ENCODE data around the gene FAM200B.
"Not testable (repeated sequence)": the region's sequence is repeated elsewhere in the genome, so short reads cannot be mapped to it uniquely, and the experiment has no call there.

FAM200B gene

DNA sequence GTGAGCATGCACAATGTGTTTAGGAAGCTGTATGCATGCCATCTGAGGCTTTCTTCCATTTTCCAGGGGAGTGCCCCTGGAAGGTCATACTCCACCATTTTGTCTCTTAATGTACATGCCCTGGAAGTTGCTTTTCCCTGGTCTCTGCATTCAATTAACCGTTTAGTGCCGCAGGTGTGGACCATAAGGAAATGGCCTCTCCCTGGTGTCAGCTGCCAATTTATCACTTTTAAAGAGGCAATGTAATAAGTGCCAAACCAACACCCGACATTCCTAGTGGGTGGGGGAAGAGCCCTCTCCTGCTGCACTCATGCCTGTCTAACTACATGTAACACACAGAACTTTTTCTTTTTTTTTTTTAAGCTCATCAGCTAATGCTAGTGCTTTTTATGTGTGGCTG, 14.1 kb downstream of the FAM200B start:
- no peak for DNase-seq (ENCODE audit: low read depth in 4 of 4, low spot score in 1 of 4)

DNA sequence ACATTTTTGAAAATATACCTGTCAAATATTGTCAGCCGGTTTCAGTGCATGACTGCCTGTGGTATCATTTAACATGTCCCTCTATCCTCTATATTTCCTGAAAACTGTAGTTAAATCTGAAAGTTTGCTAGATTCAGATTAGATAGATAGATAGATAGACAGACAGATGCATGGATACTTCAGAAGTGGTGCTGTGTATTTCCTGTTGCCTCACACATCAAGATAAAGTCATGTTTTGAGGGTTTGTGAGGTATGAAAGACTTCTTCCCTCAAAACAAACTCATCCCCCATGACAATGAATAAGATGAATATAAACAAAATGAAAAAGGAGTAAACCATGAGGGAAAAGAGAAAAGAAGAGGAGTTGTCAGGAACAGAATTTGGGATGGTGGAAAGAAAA, 15.2 kb downstream of the FAM200B start:
- DNase-seq (ENCODE audit: low read depth in 4 of 4, low spot score in 1 of 4) = no peak

DNA sequence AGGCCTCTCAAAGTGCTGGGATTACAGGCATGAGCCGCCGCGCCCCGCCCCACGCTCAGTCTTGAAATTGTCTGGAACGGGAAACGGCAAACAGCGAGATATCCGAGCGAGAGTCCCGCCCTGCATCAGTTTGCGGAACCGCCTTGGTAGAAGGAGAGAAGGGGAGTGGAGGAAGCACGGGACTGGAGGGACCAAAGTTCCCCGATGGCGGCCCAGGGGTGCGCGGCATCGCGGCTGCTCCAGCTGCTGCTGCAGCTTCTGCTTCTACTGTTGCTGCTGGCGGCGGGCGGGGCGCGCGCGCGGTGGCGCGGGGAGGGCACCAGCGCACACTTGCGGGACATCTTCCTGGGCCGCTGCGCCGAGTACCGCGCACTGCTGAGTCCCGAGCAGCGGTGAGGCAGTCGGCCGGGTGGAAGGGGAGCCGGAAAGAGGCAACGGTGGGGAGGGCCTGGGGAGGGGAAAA, 21.3 kb downstream of the FAM200B start, which contains the start of gene BST1:
Gene BST1 (plus strand): TSS at position 125 of the 463 bp plus-strand sequence. CDS start 80 bp downstream, at position 205.
- peak; percentile 4 to 32 (median 26) for DNase-seq (ENCODE audit: low read depth in 4 of 4, low spot score in 1 of 4)

DNA sequence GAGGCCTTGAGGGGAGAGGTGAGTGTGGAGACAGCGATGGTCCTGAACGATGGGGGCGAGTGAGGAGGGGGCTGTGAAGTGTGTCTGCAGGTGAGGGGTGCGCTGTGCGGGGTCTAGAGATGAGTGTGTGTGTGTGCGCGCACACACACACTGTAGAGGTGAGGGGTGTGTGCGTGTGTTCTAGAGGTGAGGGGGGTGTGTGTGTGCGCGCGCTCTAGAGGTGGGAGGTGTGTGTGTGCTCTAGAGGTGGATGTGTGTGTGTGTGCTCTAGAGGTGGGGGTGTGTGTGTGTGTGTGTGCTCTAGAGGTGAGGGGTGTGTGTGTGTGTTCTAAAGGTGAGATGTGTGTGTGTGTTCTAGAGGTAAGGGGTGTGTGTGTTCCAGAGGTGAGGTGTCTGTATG, 21.8 kb downstream of the FAM200B start:
- DNase-seq (ENCODE audit: low read depth in 4 of 4, low spot score in 1 of 4) = no peak

DNA sequence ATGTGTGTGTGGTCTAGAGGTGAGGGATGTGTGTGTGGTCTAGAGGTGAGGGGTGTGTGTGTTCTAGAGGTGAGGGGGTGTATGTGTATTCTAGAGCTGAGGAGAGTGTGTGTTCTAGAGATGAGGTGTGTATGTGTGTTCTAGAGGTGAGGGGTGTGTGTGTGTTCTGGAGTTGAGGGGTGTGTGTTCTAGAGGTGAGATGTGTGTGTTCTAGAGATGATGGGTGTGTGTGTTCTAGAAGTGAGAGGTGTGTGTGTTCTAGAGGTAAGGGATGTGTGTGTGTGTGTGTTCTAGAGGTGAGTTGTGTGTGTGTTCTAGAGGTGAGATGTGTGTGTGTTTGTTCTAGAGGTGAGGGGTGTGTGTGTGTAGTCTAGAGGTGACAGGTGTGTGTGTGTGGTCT, 22.5 kb downstream of the FAM200B start:
- no peak for DNase-seq (ENCODE audit: low read depth in 4 of 4, low spot score in 1 of 4)

DNA sequence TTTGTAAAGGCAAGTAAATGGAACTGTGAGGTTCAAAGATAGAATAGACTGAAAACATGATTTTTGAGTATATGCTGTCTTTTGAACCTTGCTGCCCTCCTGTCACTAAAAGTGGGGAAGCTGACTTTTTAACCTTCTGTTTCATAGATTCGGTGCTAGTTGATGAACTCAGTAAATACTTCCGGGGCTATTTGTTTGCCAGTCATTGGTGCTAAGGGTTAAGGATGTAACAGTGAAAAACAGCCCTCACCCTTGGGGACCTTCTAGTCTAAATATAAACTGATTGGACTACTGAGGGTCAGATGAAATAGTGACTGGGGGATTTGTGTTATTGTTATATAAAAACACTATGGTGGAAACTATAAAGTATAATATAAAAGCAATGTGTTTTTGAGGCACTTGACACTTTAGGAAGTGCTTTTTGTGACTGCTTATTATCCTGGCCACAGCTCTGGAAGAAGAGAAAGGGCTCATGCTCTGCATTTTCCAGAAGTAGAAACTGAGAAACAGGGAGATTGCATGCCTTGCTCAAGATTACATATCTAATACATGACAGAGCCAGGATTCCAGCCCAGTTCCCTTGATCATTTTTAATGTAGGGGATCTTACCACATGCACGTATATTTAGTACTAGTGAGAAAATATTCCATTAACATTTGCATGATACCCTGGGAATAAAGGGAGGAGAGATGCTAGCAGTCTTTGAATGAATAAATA, 25.2 kb downstream of the FAM200B start:
- DNase-seq (ENCODE audit: low read depth in 4 of 4, low spot score in 1 of 4) = no peak

DNA sequence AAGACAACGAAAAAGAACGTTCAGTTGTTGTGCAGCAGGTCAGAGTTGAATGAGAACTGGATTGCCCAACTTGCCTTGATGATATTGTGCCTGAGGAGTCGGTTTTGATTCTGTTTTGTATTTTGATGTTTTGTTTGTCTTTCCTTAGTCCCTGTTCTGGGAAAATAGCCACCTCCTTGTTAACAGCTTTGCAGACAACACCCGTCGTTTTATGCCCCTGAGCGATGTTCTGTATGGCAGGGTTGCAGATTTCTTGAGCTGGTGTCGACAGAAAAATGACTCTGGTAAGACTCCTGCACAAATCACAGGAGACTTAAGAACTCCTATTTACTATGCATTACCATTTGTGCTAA, 25.7 kb downstream of the FAM200B start:
- no peak for DNase-seq (ENCODE audit: low read depth in 4 of 4, low spot score in 1 of 4)

DNA sequence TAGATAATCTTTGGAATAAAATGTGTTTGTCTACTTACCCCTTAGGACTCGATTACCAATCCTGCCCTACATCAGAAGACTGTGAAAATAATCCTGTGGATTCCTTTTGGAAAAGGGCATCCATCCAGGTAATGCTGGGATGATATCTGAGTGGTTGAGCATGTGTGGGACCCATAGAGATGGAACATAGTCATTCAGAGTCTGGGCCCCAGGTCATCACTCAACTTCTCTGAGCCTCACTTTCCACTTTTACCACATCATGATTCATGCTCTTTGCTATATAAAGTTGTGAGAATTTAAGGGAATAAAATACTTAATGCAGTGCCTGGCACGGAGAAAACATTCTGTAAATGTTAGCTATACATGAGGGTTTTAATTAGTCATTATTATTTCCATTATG, 30.1 kb downstream of the FAM200B start:
- DNase-seq (ENCODE audit: low read depth in 4 of 4, low spot score in 1 of 4) = no peak

DNA sequence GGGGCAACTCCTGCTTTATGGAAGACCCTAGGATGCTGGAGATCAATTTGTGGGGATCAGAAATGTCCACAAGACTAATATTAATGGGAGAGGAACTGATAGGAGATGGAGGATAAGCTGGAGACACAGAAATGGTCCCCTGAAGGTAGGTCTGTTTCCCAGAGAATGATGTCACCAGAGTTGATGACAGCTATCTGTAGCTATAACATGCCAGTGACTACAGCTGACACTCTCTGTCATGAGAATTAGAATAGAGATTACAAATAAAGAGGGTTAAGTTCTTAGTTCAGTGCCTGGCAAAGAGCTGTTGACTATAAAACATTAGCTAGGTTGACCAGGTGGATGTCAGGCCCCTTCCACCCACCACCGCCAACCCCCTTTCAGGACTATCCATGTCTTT, 30.6 kb downstream of the FAM200B start:
- DNase-seq (ENCODE audit: low read depth in 4 of 4, low spot score in 1 of 4) = no peak

DNA sequence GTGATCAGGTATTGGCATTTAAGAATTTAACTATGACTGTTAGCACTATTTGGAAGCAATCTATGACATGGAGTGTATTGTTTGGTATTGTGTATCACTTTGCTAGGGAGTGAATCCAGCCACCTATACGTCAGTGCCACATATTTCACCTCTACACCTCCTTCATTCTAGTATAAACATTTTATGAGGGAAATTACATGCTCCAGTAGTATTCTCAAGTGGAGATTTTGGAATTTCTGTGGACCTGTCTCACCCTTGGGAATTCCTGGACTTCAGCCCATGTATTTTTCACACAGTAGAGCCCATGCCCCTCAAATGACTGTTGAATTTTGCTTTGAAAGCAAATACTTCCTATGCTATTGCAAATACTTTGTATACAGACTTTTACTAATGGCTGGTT, 32.5 kb downstream of the FAM200B start:
- no peak for DNase-seq (ENCODE audit: low read depth in 4 of 4, low spot score in 1 of 4)

DNA sequence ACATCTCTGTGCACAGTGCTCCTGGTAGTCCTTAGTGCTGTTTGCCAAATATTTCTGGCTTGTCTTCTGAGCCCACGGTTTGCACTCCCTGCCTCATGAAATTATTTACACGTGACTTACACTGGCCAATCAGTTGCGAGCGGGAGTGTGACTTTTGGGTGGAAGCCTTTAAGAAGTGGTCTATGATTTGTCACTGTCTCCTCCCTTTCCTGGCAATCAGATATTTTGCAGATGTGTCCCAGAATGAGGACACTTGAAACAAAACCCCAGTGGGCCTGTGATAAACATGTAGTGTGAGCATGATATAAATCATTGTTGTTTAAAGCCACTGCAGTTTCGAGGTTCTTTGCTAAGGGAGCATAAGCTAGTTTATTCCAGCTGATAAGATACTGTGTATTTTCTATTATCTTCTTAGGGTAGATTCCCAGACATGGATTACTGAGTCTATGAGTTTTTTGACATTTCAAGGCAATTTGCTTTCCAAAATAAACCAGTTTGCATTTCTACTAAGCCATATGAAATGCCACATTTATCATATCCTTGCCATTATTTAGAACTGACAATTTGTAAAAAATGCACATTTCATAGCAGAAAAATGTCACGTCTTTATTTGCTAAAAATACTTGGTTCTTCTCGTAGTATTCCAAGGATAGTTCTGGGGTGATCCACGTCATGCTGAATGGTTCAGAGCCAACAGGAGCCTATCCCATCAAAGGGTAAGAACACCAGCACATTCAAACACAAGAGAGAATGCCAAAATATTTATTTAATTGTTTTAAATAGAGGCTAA, 33.2 kb downstream of the FAM200B start:
- no peak for DNase-seq (ENCODE audit: low read depth in 4 of 4, low spot score in 1 of 4)

DNA sequence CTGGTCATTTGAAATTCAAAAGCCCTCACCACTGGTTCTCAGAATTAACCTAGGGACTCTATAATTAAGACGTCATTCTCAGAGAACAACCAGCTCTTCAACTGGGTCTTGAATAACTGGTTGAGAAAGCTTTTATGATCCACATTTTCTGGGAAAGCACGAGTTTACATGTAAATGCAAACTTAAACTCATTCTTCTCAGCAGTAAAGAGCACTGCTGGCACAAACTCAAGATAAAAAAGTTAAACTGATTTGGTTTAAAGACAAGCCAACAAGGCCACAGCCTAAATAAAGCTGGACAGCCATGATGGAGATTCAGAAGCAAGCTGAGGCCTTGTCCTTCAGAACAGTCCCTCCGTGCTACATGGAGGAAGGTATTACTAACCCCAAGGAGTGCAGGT, 34.5 kb downstream of the FAM200B start:
- DNase-seq (ENCODE audit: low read depth in 4 of 4, low spot score in 1 of 4) = no peak

DNA sequence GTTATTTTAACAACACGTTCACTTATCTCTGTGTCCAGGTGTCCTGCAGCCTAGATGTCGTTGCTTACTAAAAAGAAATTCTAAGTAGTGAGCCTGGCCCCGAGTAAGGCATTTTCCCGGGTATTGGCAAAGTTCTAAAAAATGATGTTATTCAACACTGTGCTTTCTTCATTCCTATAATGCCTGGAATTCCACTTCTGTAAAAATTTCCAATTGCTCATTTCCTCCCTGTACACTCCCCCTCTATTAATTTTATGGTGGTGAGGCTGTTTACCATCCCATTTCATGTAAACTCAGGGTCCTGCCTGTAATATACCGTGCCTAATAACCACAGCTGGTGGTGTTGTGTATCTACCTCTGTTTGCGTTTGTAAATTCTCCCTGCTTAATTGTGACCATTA, 35.5 kb downstream of the FAM200B start:
- no peak for DNase-seq (ENCODE audit: low read depth in 4 of 4, low spot score in 1 of 4)

DNA sequence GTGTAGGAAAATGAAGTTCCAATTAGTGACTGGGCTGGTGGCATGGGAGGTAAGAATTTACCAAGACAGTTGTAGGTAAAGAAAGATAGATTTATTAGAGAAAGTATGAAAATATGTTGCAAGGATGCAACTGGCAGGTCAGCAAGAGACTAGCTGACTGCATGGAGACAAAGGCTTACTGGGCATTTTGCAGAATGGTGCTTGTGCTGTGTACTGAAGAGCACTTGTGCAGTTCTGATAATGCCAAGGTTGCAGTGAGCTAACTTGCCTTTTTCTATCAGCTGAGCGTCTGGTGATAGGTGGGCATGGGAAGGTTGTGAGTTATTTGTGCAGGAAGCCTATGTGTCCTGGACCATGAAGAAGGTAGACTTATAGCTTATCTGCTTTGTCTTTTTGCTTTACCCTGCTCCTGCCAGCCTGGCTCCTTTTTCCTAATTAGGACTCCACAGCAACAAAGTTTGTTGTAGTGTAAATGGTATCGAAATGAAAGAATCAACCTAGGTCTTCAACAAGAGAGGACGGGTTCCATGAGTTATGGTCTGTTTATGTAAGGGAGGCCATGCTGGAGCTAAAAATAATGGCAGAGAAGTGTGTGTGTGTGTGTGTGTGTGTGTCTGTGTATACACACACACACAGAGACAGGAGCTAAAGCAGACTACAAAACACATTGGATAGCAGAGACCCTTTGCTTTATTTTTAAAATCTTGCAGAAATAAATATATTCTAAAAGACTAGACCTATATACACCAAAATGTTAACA, 36.2 kb downstream of the FAM200B start:
- no peak for DNase-seq (ENCODE audit: low read depth in 4 of 4, low spot score in 1 of 4)

DNA sequence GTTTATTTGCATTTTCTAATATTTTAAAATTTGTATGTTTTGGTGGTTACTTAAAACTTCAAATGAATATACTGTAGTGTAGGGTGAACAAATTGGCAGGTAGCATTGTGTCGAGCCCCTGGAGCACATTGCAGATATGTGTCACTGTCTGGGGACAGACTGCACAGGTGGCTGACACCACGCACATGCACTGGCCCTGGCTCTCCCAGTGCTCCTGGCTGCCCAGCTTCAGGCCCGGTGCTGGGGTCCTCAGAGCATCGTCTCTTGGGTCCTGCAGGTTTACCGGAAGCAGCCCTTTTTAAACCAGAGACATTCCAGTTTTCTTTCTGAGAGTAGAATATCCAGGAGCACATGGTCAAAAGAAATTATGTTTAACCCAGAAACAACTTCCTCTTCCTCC, 36.8 kb downstream of the FAM200B start:
- DNase-seq (ENCODE audit: low read depth in 4 of 4, low spot score in 1 of 4) = no peak

DNA sequence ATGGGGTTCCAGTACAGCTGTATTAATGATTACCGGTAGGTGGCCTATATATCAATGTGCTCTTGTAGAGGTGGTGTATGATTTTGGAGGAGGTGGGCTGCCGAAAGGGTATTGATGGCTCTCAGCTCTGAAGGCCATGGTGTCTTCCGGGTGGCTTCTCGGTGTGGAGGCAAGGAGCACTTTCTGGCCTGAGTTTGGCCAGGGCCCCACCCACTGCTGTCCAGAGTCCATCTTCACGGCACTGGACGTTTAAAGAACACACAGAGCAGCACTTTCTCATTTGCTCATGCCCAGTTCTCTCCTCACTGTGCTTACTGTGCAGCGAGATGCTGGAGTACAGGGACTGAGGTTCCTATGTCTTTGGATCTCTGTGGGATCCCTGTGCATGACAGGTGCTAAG, 37.3 kb downstream of the FAM200B start:
- no peak for DNase-seq (ENCODE audit: low read depth in 4 of 4, low spot score in 1 of 4)

DNA sequence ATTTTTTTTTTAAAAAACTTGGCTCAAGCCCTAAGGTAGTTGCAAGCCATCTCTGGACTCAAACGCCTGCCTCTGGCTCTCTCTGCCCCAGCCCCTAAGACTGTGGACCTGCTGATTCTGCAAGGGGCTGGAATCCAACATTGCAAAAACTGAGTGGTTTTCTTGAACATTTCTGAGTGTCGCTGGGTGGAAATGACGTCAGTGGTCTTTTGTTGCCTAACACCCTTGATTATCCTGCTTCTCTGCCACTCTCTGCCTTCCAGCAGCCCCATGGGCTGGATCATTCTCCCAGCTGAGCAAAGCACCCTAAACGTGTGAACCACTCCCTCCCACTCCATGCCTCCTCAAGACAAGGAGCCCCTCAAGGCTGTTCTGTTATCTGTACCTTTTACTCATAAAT, 37.9 kb downstream of the FAM200B start:
- no peak for DNase-seq (ENCODE audit: low read depth in 4 of 4, low spot score in 1 of 4)

DNA sequence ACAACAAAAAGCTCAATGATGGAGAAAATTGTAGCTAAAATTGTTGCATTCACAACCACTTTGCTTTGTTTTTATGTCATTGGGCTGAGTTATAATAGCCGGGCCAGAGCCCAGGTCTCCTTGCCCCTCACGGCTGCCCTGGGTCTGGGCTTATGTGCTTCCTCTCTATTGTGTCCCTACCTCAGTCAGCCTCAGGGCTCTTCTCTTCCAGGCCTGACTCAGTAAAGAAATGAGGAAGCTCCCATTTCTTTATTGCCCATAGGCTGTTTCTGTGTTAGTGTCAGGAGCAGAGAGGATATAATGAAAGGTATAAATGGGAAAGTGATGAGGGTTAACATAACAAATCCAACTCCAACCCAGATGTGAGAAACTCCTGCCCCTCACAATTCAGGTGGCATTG, 39.2 kb downstream of the FAM200B start:
- no peak for DNase-seq (ENCODE audit: low read depth in 4 of 4, low spot score in 1 of 4)

DNA sequence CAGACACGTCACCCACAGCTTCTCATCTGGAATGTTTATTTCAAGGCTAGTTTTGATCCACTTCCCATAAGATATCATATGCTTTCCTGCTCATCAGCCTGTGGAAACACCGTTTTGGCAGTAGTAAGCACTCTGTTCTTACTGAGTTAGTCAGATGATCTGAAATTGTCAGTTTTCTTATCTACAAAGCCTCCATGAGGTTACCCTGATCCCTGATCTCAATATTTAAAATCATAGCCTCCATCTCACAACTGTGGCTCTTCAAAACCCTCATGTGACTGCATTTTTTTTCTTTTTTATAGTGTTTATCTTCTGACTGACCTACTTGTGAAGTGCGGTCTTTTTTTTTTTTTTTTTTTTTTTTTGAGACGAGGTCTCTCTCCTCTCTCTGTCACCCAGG, 44.0 kb downstream of the FAM200B start:
- DNase-seq (ENCODE audit: low read depth in 4 of 4, low spot score in 1 of 4) = no peak

DNA sequence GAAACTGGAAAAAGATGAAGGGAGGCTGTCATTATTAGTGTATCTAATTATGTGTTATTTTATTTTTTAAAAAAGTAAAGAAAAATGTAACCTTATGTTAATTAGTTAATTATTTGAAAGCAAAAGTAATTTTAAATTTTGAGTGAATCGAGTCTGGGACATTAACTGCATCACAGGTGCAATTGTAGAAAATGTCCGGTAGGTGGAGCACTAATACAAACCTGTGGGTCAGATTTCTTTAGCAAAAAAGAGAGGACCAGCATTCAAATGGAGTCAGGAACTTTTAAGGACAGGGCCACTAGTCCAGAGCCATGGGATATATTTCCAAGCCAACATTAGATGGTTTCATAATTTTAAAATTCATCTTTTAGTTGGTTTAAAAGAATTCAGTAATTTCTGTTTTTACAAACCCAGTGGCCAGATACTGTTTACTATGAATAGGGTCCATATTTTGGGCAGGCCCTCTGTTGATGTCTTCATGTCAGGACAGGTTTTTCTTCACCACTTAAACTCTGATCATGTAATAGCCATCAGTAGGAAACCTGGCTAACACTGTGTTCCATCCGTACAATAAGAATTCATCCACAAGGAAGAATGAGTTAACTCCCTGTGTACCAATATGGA, 48.4 kb downstream of the FAM200B start:
- no peak for DNase-seq (ENCODE audit: low read depth in 4 of 4, low spot score in 1 of 4)

DNA sequence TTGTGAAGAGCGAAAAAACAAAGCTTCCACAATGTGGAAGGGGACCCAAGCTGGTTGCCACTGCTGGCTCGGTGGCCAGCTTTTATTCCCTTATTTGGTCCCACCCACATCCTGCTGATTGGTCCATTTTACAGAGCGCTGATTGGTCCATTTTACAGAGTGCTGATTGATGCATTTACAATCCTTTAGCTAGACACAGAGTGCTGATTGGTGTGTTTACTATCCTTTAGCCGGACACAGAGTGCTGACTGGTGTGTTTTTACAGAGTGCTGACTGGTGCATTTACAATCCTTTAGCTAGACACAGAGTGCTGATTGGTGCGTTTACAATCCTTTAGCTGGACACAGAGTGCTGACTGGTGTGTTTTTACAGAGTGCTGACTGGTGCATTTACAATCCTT, 51.4 kb downstream of the FAM200B start:
- DNase-seq (ENCODE audit: low read depth in 4 of 4, low spot score in 1 of 4) = not testable (repeated sequence)

All from stimulated activated CD4-positive, alpha-beta T cell treated with anti-CD3 and anti-CD28 coated beads, Interleukin-1b, Interleukin-23, amount 100 ng/mL, for 24 hours (primary cell).